HEK293 (cell line): ENCODE measurements around the gene URGCP.

Source experiments
- CTCF ChIA-PET: fragments of 350-600 bp; formaldehyde crosslinking; extraction: SDS; loops from one replicate; lab custom pipeline; 2021; ENCODE audit warnings: antibody characterized with exemption; lab: Yijun Ruan, JAX
- POLR2A ChIA-PET: fragments of 300-600 bp; formaldehyde crosslinking; extraction: SDS; loops from one replicate; lab custom pipeline; 2020; ENCODE audit warnings: antibody characterized with exemption, inconsistent platforms; lab: Yijun Ruan, JAX
- H3K27ac ChIP-seq: fragments of 200-500 bp; sonication (Bioruptor generic); 2 replicates; pipeline ENCODE4 v1.5.1; 2014; ENCODE audit warnings: low read depth, low read length, control low read depth, inconsistent platforms; ENCODE audit errors: extremely low read depth
- H3K36me3 ChIP-seq, 2 experiments: fragments of 200-500 bp in 1 of 2; sonication (Bioruptor generic) in 1 of 2; 1 replicate in 1 of 2; 2 replicates in 1 of 2; pipeline ENCODE4 v1.5.1; 2014 to 2017; ENCODE audit warnings: inconsistent platforms in 2 of 2, low read length in 2 of 2; ENCODE audit not compliant: control insufficient read depth in 2 of 2, insufficient read depth in 1 of 2
- H3K4me1 ChIP-seq: fragments of 200-500 bp; sonication (Bioruptor generic); 2 replicates; pipeline ENCODE4 v1.5.1; 2014; ENCODE audit warnings: mild to moderate bottlenecking, low read length, inconsistent platforms; ENCODE audit not compliant: control insufficient read depth, insufficient read depth
- H3K4me3 ChIP-seq: 2 replicates; pipeline ENCODE4 v1.5.1; 2011; ENCODE audit warnings: low read depth, mild to moderate bottlenecking, control low read depth, low read length, moderate library complexity
- H3K9me3 ChIP-seq: fragments of 200-500 bp; sonication (Bioruptor generic); 2 replicates; pipeline ENCODE4 v1.5.1; 2014; ENCODE audit warnings: low read depth, low read length, inconsistent platforms; ENCODE audit not compliant: control insufficient read depth, insufficient read depth
- BCL11B ChIP-seq: fragments of 450-650 bp; formaldehyde crosslinking; IDR thresholded peaks from 2 replicates; pipeline ENCODE4 v1.5.1; 2016; ENCODE audit warnings: low read depth, missing biosample characterization, missing genetic modification characterization
- EGR2 ChIP-seq: fragments of 450-650 bp; formaldehyde crosslinking; IDR thresholded peaks from 2 replicates; pipeline ENCODE4 v1.5.1; 2016; ENCODE audit warnings: low read depth, missing biosample characterization, missing genetic modification characterization
- FEZF1 ChIP-seq: fragments of 450-650 bp; formaldehyde crosslinking; IDR thresholded peaks from 2 replicates; pipeline ENCODE4 v1.5.1; 2016; ENCODE audit warnings: missing biosample characterization, missing genetic modification characterization
- HIC1 ChIP-seq: fragments of 450-650 bp; formaldehyde crosslinking; IDR thresholded peaks from 2 replicates; pipeline ENCODE4 v1.5.1; 2016; ENCODE audit warnings: missing biosample characterization, missing genetic modification characterization
- HOXD13 ChIP-seq: sonication (generic); formaldehyde crosslinking; IDR thresholded peaks from 2 replicates; pipeline ENCODE4 v1.8.0; 2022; ENCODE audit warnings: missing genetic modification reagents, borderline replicate concordance
- KLF16 ChIP-seq: fragments of 450-650 bp; formaldehyde crosslinking; IDR thresholded peaks from 2 replicates; pipeline ENCODE4 v1.5.1; 2017; ENCODE audit warnings: missing biosample characterization, missing genetic modification characterization
- KLF7 ChIP-seq: fragments of 450-650 bp; formaldehyde crosslinking; IDR thresholded peaks from 2 replicates; pipeline ENCODE4 v1.5.1; 2016; ENCODE audit warnings: missing biosample characterization, missing genetic modification characterization, borderline replicate concordance
- RBAK ChIP-seq: fragments of 450-650 bp; formaldehyde crosslinking; IDR thresholded peaks from 2 replicates; pipeline ENCODE4 v1.5.1; 2016; ENCODE audit warnings: missing biosample characterization, missing genetic modification characterization
- SCRT1 ChIP-seq: fragments of 450-650 bp; formaldehyde crosslinking; IDR thresholded peaks from 2 replicates; pipeline ENCODE4 v1.5.1; 2016; ENCODE audit warnings: missing biosample characterization, missing genetic modification characterization, borderline replicate concordance
- SETDB1 ChIP-seq: IDR thresholded peaks from one replicate; pipeline ENCODE4 v1.6.1; 2017; ENCODE audit warnings: mild to moderate bottlenecking, low read length, moderate library complexity, mixed read lengths; ENCODE audit not compliant: insufficient read length
- SP3 ChIP-seq: fragments of 450-650 bp; formaldehyde crosslinking; IDR thresholded peaks from 2 replicates; pipeline ENCODE4 v1.5.1; 2016; ENCODE audit warnings: missing biosample characterization, missing genetic modification characterization
- TCF7L2 ChIP-seq: IDR thresholded peaks from 2 replicates; pipeline ENCODE4 v1.6.1; 2011; ENCODE audit warnings: low read depth, mild to moderate bottlenecking, inconsistent platforms, low read length, moderate library complexity, borderline replicate concordance
- WT1 ChIP-seq: fragments of 450-650 bp; formaldehyde crosslinking; IDR thresholded peaks from 2 replicates; pipeline ENCODE4 v1.5.1; 2016; ENCODE audit warnings: missing biosample characterization, missing genetic modification characterization
- YY1 ChIP-seq: fragments of 450-650 bp; formaldehyde crosslinking; IDR thresholded peaks from 2 replicates; pipeline ENCODE4 v1.5.1; 2018; ENCODE audit warnings: missing biosample characterization, missing genetic modification characterization
- YY2 ChIP-seq: fragments of 450-650 bp; formaldehyde crosslinking; IDR thresholded peaks from 2 replicates; pipeline ENCODE4 v1.5.1; 2016; ENCODE audit warnings: missing biosample characterization, missing genetic modification characterization
- ZBTB17 ChIP-seq: fragments of 450-650 bp; formaldehyde crosslinking; IDR thresholded peaks from 2 replicates; pipeline ENCODE4 v1.5.1; 2016; ENCODE audit warnings: missing biosample characterization, missing genetic modification characterization
- ZBTB20 ChIP-seq: fragments of 450-650 bp; formaldehyde crosslinking; IDR thresholded peaks from 2 replicates; pipeline ENCODE4 v1.5.1; 2016; ENCODE audit warnings: missing biosample characterization, missing genetic modification characterization
- ZNF133 ChIP-seq: fragments of 450-650 bp; formaldehyde crosslinking; IDR thresholded peaks from 2 replicates; pipeline ENCODE4 v1.5.1; 2016; ENCODE audit warnings: missing biosample characterization, missing genetic modification characterization
- ZNF175 ChIP-seq: fragments of 450-650 bp; formaldehyde crosslinking; IDR thresholded peaks from 2 replicates; pipeline ENCODE4 v1.5.1; 2016; ENCODE audit warnings: missing biosample characterization, missing genetic modification characterization
- ZNF19 ChIP-seq: fragments of 450-650 bp; formaldehyde crosslinking; IDR thresholded peaks from 2 replicates; pipeline ENCODE4; 2016; ENCODE audit warnings: missing biosample characterization, missing genetic modification characterization, low read depth
- ZNF24 ChIP-seq: fragments of 450-650 bp; formaldehyde crosslinking; IDR thresholded peaks from 2 replicates; pipeline ENCODE4 v1.5.1; 2016; ENCODE audit warnings: missing biosample characterization, missing genetic modification characterization
- ZNF302 ChIP-seq: fragments of 450-650 bp; formaldehyde crosslinking; IDR thresholded peaks from 2 replicates; pipeline ENCODE4 v1.5.1; 2016; ENCODE audit warnings: missing biosample characterization, missing genetic modification characterization, low read depth
- ZNF449 ChIP-seq: fragments of 450-650 bp; formaldehyde crosslinking; IDR thresholded peaks from 2 replicates; pipeline ENCODE4 v1.5.1; 2017; ENCODE audit warnings: missing biosample characterization, mild to moderate bottlenecking, missing genetic modification characterization, moderate library complexity
- ZNF660 ChIP-seq: fragments of 450-650 bp; IDR thresholded peaks from 2 replicates; pipeline ENCODE4 v1.5.1; 2018; ENCODE audit warnings: missing biosample characterization, mild to moderate bottlenecking, missing genetic modification characterization
- ZNF791 ChIP-seq: fragments of 450-650 bp; formaldehyde crosslinking; IDR thresholded peaks from 2 replicates; pipeline ENCODE4 v1.5.1; 2016; ENCODE audit warnings: missing biosample characterization, missing genetic modification characterization
- ZNF830 ChIP-seq: fragments of 450-650 bp; IDR thresholded peaks from 2 replicates; pipeline ENCODE4 v1.5.0; 2018; ENCODE audit warnings: missing biosample characterization, missing genetic modification characterization, low read depth, mild to moderate bottlenecking, moderate library complexity
- ZSCAN30 ChIP-seq: fragments of 450-650 bp; IDR thresholded peaks from 2 replicates; pipeline ENCODE4 v1.5.1; 2018; ENCODE audit warnings: missing biosample characterization, mild to moderate bottlenecking, missing genetic modification characterization, moderate library complexity
- TF ChIP-seq, protein P1 (sequence below): fragments of 450-650 bp; formaldehyde crosslinking; IDR thresholded peaks from 2 replicates; pipeline ENCODE4 v1.5.1; 2016; ENCODE audit warnings: missing biosample characterization, missing genetic modification characterization
- TF ChIP-seq, protein P2 (sequence below): fragments of 450-650 bp; formaldehyde crosslinking; IDR thresholded peaks from 2 replicates; pipeline ENCODE4 v1.5.1; 2016; ENCODE audit warnings: missing biosample characterization, missing genetic modification characterization, low read depth

URGCP gene

GRCh38 chr7:43870316-43870715 is 36.1 kb downstream of the URGCP start:
- Histone ChIP-seq H3K27ac (no peak overlapping the region), H3K36me3 (peaks cover 17 to 27% of the 10 kb centered on the region in 2 experiments), H3K4me3 (no peak overlapping the region), H3K4me1 (peaks cover 3% of the 10 kb centered on the region; the same call in 1 of the 2 replicates), H3K9me3 (no peaks in the 10 kb centered on the region)
- TF ChIP-seq, protein P1, sequence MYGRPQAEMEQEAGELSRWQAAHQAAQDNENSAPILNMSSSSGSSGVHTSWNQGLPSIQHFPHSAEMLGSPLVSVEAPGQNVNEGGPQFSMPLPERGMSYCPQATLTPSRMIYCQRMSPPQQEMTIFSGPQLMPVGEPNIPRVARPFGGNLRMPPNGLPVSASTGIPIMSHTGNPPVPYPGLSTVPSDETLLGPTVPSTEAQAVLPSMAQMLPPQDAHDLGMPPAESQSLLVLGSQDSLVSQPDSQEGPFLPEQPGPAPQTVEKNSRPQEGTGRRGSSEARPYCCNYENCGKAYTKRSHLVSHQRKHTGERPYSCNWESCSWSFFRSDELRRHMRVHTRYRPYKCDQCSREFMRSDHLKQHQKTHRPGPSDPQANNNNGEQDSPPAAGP (tag by site-specific recombination): no peak
- TF ChIP-seq SCRT1 (tag by site-specific recombination) (no peak), SP3 (tag by site-specific recombination) (no peak), HIC1 (tag by site-specific recombination) (no peak), ZBTB20 (tag by site-specific recombination) (no peak), SETDB1 (no peak), ZSCAN30 (tag by site-specific recombination) (no peak), ZNF175 (tag by site-specific recombination) (no peak), BCL11B (no peak)
- ChIA-PET POLR2A (interaction anchor here (1.1 kb wide), 1 partner anchor 12 kb away, joined by 4 read pairs; no protein-coding TSS in a partner anchor), CTCF (no interaction called here)

GRCh38 chr7:43869867-43870240 is 36.5 kb downstream of the URGCP start:
- no peaks in the 10 kb centered on the region for H3K9me3 ChIP-seq
- peaks cover 17 to 26% of the 10 kb centered on the region in 2 experiments for H3K36me3 ChIP-seq
- POLR2A ChIA-PET: interaction anchor here (0.6 to 1.4 kb wide), 15 partner anchors 9 to 287 kb away, joined by 3 to 8 read pairs (median 5); partner anchors contain the start of genes BLVRA, STK17A, UBE2D4 and URGCP
- CTCF ChIA-PET: no interaction called here
- H3K4me1 ChIP-seq: peaks cover 3% of the 10 kb centered on the region; the same call in 1 of the 2 replicates
- peak overlapping the region; percentile 66; the same call in 1 of the 2 replicates for H3K27ac ChIP-seq
- H3K4me3 ChIP-seq: peak overlapping the region; percentile 45
- TF ChIP-seq RBAK (no peak), WT1 (tag by site-specific recombination) (no peak), HOXD13 (CRISPR knock-in tag) (no peak), ZNF660 (tag by site-specific recombination) (no peak), YY1 (tag by site-specific recombination) (no peak), KLF16 (tag by site-specific recombination) (no peak), FEZF1 (tag by site-specific recombination) (no peak), ZNF449 (peak; percentile 3; the same call in 1 of the 2 replicates), ZNF19 (tag by site-specific recombination) (no peak), ZNF133 (tag by site-specific recombination) (no peak), KLF7 (tag by site-specific recombination) (no peak), ZNF791 (tag by site-specific recombination) (no peak), ZNF830 (no peak), HIC1 (tag by site-specific recombination) (no peak), ZBTB17 (tag by site-specific recombination) (0 out of 2 replicates have a peak, but pooled peaks have one; percentile 7), YY2 (tag by site-specific recombination) (no peak), ZNF302 (tag by site-specific recombination) (no peak), ZNF24 (tag by site-specific recombination) (no peak), EGR2 (tag by site-specific recombination) (no peak), TCF7L2 (no peak)
- TF ChIP-seq, protein P2, sequence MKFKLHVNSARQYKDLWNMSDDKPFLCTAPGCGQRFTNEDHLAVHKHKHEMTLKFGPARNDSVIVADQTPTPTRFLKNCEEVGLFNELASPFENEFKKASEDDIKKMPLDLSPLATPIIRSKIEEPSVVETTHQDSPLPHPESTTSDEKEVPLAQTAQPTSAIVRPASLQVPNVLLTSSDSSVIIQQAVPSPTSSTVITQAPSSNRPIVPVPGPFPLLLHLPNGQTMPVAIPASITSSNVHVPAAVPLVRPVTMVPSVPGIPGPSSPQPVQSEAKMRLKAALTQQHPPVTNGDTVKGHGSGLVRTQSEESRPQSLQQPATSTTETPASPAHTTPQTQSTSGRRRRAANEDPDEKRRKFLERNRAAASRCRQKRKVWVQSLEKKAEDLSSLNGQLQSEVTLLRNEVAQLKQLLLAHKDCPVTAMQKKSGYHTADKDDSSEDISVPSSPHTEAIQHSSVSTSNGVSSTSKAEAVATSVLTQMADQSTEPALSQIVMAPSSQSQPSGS: no peak
